ENCODE data around the gene SOBP.

- TF ChIP-seq KDM1A (IDR thresholded peaks at IDR 0.05; ENCODE audit: low read depth): no peak
- TF ChIP-seq POLR2A (IDR thresholded peaks at IDR 0.05; ENCODE audit: low read length): no peak
- TF ChIP-seq REST (IDR thresholded peaks at IDR 0.05): no peak
- TF ChIP-seq BHLHE40 (IDR thresholded peaks at IDR 0.05; ENCODE audit: low read depth, low read length): no peak
- no peak for TF ChIP-seq RAD21 (conservative IDR thresholded peaks at IDR 0.05 in 1 of 2, IDR thresholded peaks at IDR 0.05 in 1 of 2)
- TF ChIP-seq ESRRA (IDR thresholded peaks at IDR 0.05; ENCODE audit: borderline replicate concordance, low read length): no peak
- no peak for TF ChIP-seq JUN (IDR thresholded peaks at IDR 0.05)
- TF ChIP-seq CTCF (IDR thresholded peaks at IDR 0.05): no peak
- no peak for TF ChIP-seq RFX5 (IDR thresholded peaks at IDR 0.05)
- no peak for TF ChIP-seq ELK1 (IDR thresholded peaks at IDR 0.05; ENCODE audit: low read depth, low read length)
These were observed 83.0 kb downstream of the SOBP start for GRCh38 chr6:107572886-107573285.

Measured in A549 (cell line).